ENCODE data around the gene TTLL11.

TTLL11 gene

DNA sequence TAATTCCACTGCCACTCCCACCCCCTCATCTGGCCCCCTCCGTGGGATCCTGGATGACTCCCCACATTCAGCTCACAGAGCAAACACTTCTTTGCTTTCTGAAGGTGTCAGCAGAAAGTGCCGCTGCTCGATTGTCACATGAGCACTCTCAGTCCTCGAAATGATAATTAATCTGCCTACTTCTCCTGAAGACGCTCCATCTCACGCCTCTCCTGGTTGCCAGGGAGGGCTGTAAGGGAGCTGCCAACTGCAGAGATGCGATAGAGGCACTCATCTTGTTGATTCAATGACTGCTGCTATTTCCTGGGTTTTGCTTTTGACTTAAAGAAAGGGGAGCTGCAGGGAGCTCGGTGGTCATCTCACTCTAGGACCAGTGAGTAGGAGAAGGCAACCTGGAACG lies 235.2 kb downstream of the TTLL11 start:
- no peak for DNase-seq (ENCODE audit: low read depth, low spot score)

GRCh38 chr9:121855476-121855875 lies 237.6 kb downstream of the TTLL11 start:
- DNase-seq (ENCODE audit: low read depth, low spot score): no peak

- no peak for DNase-seq (ENCODE audit: low read depth, low spot score)
Observed at GRCh38 chr9:121853617-121854395, 239.3 kb downstream of the TTLL11 start.

DNA sequence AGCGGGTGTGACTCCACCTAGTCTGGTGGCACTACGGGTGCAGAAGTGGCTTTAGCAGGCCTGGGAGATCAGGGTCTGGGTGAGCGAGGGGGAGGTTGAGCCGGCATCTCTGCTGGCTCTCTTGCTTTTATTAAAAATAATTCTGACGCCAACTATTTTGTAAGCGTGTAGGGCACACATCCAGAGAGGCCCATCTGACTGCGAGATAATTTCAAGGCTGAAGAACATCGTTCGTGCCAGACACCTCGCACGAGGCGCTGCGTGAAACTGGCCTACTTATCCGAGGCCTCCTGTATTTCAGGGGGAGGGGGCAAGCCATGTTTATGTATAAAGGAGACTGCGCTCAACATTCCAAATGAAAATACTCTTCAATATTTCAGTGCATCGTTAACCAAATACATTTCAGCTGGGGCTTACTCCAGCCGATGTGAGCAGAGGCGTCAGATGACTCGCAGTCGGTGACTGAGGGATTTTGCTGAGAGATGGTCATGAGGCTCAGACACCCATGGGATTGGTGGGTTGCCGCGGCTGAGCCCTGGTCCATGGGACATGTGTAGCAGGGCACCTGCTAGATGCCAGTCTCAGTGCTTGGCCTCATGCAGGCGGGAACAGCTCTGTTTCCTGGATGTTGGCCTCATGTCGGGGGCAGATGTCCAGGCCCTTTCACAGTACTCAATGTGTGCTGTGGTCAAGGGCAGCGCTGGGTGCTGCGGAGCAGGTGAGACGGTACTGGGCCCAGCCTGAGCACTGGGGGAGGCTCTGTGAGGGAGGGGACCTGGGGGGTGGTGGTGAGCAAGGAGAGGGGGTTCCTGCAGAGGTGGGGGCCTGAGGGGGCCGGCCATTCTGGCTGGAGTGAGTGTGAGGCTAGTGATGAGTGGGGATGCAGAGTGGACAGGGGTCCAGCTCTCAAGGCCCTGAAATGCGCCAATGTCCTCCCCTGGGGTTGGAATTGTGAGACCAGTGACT lies 240.2 kb downstream of the TTLL11 start:
- DNase-seq (ENCODE audit: low read depth, low spot score): no peak

GRCh38 chr9:121852241-121852640 lies 240.9 kb downstream of the TTLL11 start:
- DNase-seq (ENCODE audit: low read depth, low spot score): no peak

GRCh38 chr9:121851641-121852091 lies 241.4 kb downstream of the TTLL11 start:
- no peak for DNase-seq (ENCODE audit: low read depth, low spot score)

GRCh38 chr9:121850366-121850765 lies 242.7 kb downstream of the TTLL11 start:
- DNase-seq (ENCODE audit: low read depth, low spot score): no peak

- DNase-seq (ENCODE audit: low read depth, low spot score): no peak
Observed at GRCh38 chr9:121849554-121849953, 243.6 kb downstream of the TTLL11 start.

DNA sequence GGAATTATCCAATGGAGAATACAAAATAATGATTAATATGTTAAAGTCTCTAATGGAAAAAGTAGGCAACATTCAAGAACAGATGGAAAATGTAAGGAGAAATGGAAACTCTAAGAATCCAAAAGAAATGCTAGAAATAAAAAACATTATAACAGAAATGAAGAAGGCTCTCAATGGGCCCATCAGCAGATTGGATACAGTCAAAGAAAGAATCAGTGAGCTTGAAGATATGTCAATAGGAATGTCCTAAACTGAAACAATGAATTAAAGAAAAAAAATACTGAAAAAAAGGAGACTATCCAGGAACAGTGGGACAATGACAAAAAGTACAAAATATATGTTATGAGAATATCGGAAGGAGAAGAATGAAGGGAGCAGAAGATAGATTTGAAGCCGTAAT lies 248.5 kb downstream of the TTLL11 start:
- DNase-seq (ENCODE audit: low read depth, low spot score): no peak

DNA sequence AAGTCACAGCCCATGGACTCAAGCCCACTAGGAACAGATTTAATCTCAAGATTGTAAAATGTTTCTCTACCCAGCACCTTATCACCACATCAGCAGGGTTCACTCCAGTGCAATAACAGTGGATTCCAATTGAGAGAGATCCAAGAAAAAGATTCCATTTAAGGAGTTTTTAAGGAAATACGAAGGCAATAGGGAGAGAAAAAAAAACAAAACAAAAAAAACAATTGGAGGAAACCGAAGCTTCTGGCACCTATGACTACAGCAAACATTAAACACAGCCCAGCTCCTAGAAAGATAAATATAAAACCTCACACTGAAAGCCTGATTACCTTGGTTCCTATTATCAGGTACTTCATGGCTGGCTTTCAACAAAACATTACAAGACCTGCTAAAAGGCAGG lies 249.0 kb downstream of the TTLL11 start:
- no peak for DNase-seq (ENCODE audit: low read depth, low spot score)

- no peak for DNase-seq (ENCODE audit: low read depth, low spot score)
Observed at GRCh38 chr9:121842612-121842978, 250.5 kb downstream of the TTLL11 start.

DNA sequence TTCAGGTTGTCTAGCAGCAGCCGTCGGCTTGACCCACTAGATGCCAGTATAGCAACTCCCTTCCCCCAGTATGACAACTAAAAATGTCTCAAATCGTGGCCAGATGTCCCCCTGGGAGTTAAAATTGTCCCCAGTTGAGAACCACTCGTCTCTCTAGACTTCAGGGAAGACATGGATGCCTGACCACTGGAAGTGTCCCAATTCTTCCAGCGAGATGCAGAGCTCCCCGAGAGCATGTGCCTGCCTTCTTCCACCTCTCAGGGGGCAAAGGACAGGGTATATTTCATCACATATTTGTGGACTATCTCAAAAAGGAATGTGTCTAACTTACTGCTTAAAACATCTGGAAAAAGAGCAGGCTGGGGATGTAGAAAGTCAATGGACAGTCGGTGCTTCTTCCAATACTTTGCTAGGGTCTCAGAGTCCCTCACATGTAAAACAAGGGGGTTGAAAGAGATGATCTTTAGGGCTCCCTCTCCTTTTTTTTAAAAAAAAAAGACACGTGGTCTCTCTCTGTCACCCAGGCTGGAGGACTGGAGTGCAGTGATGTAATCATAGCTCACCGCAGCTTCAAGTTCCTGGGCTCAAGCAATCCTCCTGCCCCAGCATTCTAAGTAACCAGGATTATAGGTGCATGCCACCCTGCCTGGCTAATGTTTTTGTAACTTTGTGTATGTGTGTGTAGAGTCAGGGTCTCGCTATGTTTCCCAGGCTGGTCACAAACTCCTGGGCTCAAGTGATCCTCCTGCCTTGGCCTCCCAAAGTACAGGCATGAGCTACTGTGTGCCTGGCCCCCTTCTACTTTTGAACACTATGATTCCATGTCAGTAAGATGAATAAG lies 251.1 kb downstream of the TTLL11 start:
- no peak for DNase-seq (ENCODE audit: low read depth, low spot score)

DNA sequence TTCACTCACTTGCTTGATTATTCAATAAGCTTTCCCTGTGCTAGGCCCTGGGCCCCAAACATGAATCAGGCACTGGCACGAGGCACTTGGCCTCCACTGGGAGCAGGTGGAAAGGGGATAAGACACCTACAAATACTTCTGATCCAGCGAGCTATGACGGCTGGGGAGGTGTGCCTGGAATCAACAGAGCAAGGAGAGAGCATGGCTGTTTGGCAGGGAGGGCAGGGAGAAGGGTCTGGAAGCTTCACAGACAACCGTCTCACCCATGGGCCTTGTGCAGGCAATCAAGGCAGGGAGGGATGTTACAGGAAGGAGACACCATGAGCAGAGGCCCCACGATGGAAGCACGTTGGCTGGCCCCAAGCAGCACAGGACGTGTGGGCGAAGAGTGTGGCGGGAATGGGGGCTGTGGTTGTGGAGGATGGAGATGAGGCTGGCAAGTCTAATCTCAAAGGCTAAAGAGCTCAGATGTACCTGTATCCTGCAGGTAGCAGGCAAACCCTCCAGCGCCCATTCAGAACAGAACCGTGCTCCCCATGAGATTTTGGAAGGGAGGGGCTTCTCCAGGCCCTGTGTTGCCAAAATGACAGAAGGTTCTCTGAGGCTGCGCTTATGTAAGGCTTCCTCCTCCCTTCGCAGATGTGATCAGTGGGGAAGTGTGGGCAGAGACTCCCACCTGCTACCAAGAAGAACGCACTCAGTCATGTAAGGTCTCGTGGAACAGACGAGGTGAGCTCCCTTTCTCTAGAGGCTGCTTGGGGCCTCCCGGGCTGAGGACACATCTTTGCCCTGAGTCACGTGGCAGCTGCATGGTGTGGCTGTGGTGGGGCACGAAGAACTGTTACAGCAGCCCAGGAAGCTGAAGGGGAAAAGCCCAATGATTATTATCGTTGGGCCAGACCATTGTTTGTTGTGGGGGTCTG lies 252.0 kb downstream of the TTLL11 start:
- no peak for DNase-seq (ENCODE audit: low read depth, low spot score)

DNA sequence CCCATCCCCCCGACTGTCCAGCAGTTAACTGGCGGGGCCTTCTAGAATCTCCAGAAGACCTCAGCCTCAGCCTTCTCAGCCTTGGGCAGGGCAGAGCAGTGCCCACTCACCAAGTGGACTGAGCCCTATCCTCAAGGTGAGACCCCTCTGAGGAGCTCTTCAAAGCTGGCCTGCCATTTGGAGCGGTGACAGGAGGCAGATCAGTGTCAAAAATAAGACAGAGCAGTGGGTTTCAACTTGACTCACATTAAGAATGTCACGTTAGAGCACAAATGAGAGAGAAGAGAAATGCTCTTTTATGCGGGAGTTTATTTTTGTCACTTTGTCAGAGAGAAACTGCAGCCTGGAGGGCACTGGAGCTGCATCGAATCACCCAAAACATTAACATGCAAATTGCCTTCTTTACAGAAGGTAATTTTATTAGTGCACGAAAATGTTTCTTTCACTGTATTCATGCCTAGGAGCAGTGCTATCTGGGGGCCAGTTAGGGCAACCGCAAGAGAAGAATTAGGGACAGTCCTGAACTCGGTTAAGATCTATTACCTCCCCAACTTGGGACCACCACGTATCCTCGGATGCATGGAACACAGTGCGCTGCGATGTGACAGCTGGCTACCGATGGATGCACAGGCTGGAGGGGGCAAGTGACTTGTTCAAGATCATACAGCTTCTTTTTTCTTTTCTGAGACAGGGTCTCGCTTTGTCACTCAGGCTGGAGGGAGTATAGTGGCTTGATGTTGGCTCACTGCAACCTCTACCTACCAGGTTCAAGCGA lies 253.2 kb downstream of the TTLL11 start:
- no peak for DNase-seq (ENCODE audit: low read depth, low spot score)

DNA sequence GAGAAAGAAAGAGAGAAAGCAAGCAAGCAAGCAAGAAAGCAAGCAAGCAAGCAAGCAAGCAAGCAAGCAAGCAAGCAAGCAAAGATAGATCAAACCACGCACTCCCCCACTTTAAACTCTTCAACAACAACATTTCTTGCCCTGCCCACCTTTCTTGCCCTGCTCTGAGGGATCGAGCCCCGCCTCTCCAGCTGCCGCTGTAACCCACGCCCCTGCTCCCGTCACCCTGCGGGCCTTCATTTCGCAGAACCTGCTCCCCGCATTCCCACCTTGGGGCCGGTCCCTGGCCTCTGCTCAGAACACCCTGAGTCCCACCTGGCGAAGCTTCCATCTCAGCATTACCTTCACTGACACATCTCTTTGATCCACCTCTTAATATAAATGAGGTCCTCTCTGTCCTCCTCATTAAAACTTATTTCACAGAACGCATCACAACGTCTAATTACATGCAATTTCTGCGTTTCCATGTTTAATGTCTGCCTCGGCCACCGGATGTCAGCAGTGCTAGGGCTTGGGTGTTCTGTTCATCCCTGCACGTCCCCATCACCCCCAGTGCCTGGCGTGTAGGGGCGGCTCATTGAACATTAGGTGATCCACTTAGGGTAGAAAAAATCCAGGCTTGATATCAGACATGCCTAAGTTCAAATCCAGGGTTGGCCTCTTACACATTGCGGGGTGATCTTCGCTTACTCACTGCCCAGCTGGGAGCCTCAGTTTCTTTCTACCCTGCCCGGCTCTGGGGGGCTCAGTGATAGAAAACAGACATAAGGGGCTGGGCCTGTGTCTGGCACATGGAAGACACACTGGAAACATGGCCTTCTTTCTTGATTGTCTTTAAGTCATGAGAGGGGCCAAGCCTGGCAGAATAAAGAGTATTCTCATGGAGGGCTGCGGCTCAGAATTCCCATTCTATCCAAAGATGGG lies 254.1 kb downstream of the TTLL11 start:
- DNase-seq (ENCODE audit: low read depth, low spot score): no peak

DNA sequence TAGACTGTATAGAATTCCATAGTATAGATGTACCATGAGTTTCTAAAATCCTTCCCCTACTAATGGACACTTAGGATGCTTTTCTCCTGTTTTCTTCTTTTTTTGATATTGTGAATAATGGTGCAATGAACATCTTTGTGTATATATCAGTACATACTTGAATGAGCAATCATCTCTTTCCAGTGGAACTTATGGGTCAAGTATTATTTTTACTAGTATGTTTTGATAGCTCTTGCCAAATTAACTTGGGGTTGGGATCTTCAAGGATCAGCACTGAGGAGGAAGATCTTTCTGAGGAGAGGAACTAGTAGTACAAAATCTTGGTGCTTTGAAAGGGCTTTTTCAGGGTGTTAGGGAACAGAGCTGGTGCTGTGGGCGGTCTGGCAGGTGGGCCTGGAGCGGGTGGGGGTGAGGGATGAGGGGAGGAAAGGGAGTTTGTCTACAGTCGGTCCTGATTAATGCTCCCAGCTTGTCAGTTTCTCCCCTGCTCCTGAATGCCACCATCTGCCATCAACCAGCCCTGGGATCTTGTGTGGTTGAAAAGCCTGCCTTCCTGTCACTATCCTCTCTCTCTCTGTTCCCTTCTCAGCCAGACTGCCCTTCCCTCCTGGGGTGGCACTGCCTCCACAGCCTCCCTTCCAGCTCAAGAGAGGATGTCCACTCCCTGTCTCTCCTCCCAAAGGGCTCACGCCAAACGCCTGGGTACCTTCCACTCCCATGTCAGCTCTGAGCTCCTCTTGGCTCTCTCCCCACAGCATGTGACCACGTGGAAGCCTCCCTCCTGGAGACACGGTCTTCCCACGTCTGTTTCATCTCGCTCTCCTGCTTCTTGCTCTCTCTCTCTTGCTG lies 255.8 kb downstream of the TTLL11 start:
- DNase-seq (ENCODE audit: low read depth, low spot score): no peak

- DNase-seq (ENCODE audit: low read depth, low spot score): no peak
Observed at GRCh38 chr9:121836366-121836885, 256.7 kb downstream of the TTLL11 start.

Data from activated CD4-positive, CD25-positive, alpha-beta regulatory T cell treated with anti-CD3 and anti-CD28 coated beads, Interleukin-2, amount 50 U/mL, for 16 hours (primary cell).